PC-3 (cell line): Measurements from ENCODE around the gene RSPH6A.

Source experiments
- CTCF ChIP-seq: fragments of 300-600 bp; sonication (generic); conservative IDR thresholded peaks from 2 replicates; pipeline ENCODE4 v1.5.1; 2017; ENCODE audit warnings: antibody characterized with exemption, low read depth, mild to moderate bottlenecking, low read length
- EZH2phosphoT487 ChIP-seq: fragments of 300-600 bp; sonication (generic); IDR thresholded peaks from 2 replicates; pipeline ENCODE4 v1.6.1; 2018; ENCODE audit warnings: mild to moderate bottlenecking, antibody characterized with exemption, low read length, borderline replicate concordance

- no peak for TF ChIP-seq CTCF
- TF ChIP-seq EZH2phosphoT487: no peak
These were observed 56.2 kb downstream of the RSPH6A start for GRCh38 chr19:45758921-45759320.
